Esophagus squamous epithelium (tissue), 5 donors: Measurements from ENCODE around the gene PDE7B. TPM values are rescaled to one million over a fixed set of nuclear protein-coding genes. Genes with fewer than 3 reads are reported as not detected.

Experiments
- DNase-seq: peaks from one replicate; lab custom pipeline; 2025; lab: John Stamatoyannopoulos, UW
- H3K27ac ChIP-seq, 4 donors: fragments of 200-600 bp; sonication (generic); one replicate each; pipeline ENCODE4 v1.5.1; 2016 to 2019; ENCODE audit warnings: mild to moderate bottlenecking in 1 of 4
- H3K27me3 ChIP-seq, 4 donors: fragments of 200-600 bp; sonication (generic); 1 replicate in 3 of 4; 2 replicates in 1 of 4; pipeline versions ENCODE4 v1.5.1 to v1.6.0; 2017 to 2021; ENCODE audit warnings: antibody characterized with exemption in 1 of 4
- H3K36me3 ChIP-seq, 3 donors: fragments of 200-600 bp; sonication (generic); one replicate each; pipeline ENCODE4 v1.5.1; 2016 to 2019
- H3K4me1 ChIP-seq, 3 donors: fragments of 200-600 bp; sonication (generic); one replicate each; pipeline ENCODE4 v1.5.1; 2017 to 2019
- H3K4me3 ChIP-seq, 4 donors: fragments of 200-600 bp; sonication (generic); 1 replicate in 3 of 4; 2 replicates in 1 of 4; pipeline ENCODE4 v1.5.1; 2016 to 2019; ENCODE audit warnings: mild to moderate bottlenecking in 2 of 4, moderate library complexity in 1 of 4
- H3K9me3 ChIP-seq, 3 donors: fragments of 200-600 bp; sonication (generic); one replicate each; pipeline ENCODE4 v1.5.1; 2016 to 2019
- POLR2A ChIP-seq, 4 donors: fragments of 450-650 bp; IDR thresholded peaks; one replicate each; pipeline ENCODE4 v1.6.1; 2017; ENCODE audit warnings: antibody characterized with exemption in 4 of 4, mild to moderate bottlenecking in 4 of 4, moderate library complexity in 3 of 4
- WGBS, 2 donors: methylation state at CpG; one replicate each; pipeline ENCODE4 v1.1.5; 2018; 5-methylcytosine and 5-hydroxymethylcytosine counted together
- intact Hi-C: fragments of 100-400 bp; cut with DNase I; formaldehyde crosslinking; loops from one replicate; pipeline ENCODE4 v1.15.0; 2022
- total RNA-seq, 4 donors: library from RNA; depleted of rRNA; stranded (reverse); fragments of >200 nt; gene quantifications; one replicate each; pipeline ENCODE4 v1.1.0, GENCODE V29; 2016
- TF ChIP-seq, protein P1 (sequence below), 6 experiments: fragments of 450-650 bp in 4 of 6; fragments of 200-600 bp in 2 of 6; sonication (generic) in 2 of 6; IDR thresholded peaks; one replicate each; pipeline ENCODE4 v1.5.1; 2016 to 2019; ENCODE audit warnings: antibody characterized with exemption in 6 of 6, mild to moderate bottlenecking in 4 of 6, moderate library complexity in 4 of 6
- donor health status: DM: yes; HTN: yes; CAD: no.

PDE7B gene
- total RNA-seq, 4 donors from 2014 or later: 0.08 to 6.1 (median 0.47) TPM

GRCh38 chr6:135830452-135830881, 21.0 kb upstream of the PDE7B start:
- Histone ChIP-seq H3K27ac (no peak overlapping the region), H3K9me3 (no peaks in the 10 kb centered on the region), H3K4me1 (no peaks in the 10 kb centered on the region), H3K4me3 (no peak overlapping the region), H3K36me3 (no peaks in the 10 kb centered on the region), H3K27me3 (no peaks in the 10 kb centered on the region)
- no peak for DNase-seq
- no peak for TF ChIP-seq POLR2A (IDR thresholded peaks at IDR 0.05)
- TF ChIP-seq, protein P1, sequence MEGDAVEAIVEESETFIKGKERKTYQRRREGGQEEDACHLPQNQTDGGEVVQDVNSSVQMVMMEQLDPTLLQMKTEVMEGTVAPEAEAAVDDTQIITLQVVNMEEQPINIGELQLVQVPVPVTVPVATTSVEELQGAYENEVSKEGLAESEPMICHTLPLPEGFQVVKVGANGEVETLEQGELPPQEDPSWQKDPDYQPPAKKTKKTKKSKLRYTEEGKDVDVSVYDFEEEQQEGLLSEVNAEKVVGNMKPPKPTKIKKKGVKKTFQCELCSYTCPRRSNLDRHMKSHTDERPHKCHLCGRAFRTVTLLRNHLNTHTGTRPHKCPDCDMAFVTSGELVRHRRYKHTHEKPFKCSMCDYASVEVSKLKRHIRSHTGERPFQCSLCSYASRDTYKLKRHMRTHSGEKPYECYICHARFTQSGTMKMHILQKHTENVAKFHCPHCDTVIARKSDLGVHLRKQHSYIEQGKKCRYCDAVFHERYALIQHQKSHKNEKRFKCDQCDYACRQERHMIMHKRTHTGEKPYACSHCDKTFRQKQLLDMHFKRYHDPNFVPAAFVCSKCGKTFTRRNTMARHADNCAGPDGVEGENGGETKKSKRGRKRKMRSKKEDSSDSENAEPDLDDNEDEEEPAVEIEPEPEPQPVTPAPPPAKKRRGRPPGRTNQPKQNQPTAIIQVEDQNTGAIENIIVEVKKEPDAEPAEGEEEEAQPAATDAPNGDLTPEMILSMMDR (IDR thresholded peaks at IDR 0.05): no peak
- 77 to 88% methylated on average over 4 to 5 of the region's 5 CpGs for WGBS, 2 donors
- intact Hi-C loops: no loop called here

DNA sequence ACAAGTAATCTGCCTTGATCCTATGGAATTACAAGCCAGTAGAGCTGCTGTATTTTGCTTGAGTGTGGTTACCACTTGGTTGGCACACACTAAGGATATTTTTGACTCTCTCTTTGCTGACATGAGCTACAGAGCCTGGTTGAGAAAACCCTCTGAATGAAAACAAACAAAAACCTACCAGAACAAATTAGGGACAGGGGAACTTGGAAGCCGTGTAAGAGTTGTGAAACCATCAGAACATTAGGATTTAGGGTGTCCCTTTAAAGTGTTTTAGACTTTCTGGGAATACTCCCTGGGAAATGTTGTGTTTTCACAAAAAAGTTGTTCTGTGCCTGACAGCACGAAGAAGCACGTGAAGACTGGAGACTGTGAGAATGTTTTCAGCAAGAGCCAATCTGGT, 20.5 kb upstream of the PDE7B start:
- Histone ChIP-seq H3K4me3 (no peak overlapping the region), H3K27ac (no peak overlapping the region), H3K36me3 (no peaks in the 10 kb centered on the region), H3K4me1 (no peaks in the 10 kb centered on the region), H3K27me3 (no peaks in the 10 kb centered on the region), H3K9me3 (no peaks in the 10 kb centered on the region)
- intact Hi-C loops: no loop called here
- no peak for DNase-seq
- no peak for TF ChIP-seq POLR2A (IDR thresholded peaks at IDR 0.05)
- TF ChIP-seq, protein P1 (IDR thresholded peaks at IDR 0.05): no peak
- WGBS, 2 donors: 64 to 71% methylated on average over 3 of the region's 3 CpGs

DNA sequence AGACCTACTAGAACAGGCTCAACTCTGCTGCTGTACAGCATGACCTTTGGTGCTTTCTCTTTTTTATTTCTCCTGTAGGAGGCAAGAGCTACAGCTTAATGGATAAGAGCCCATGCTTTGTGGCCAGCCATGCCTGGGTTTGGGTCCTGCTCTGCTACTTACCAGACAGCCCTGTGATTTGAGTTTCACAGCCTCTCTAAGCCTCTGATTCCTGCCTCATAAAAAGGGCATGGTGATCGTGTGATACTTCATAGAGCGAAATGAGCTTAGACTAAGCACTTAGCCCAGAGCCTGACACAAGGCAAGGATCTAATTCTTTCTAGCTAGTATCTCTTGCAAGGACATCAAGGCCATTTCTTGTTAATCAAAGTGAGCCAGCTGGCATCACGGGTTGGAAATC, 19.3 kb upstream of the PDE7B start:
- Histone ChIP-seq H3K9me3 (no peaks in the 10 kb centered on the region), H3K27me3 (no peaks in the 10 kb centered on the region), H3K4me1 (no peaks in the 10 kb centered on the region), H3K36me3 (no peaks in the 10 kb centered on the region), H3K27ac (no peak overlapping the region), H3K4me3 (no peak overlapping the region)
- intact Hi-C loops: no loop called here
- 62 to 89% methylated on average over 1 to 3 of the region's 3 CpGs for WGBS, 2 donors
- TF ChIP-seq, protein P1 (IDR thresholded peaks at IDR 0.05): no peak
- no peak for TF ChIP-seq POLR2A (IDR thresholded peaks at IDR 0.05)
- DNase-seq: no peak

DNA sequence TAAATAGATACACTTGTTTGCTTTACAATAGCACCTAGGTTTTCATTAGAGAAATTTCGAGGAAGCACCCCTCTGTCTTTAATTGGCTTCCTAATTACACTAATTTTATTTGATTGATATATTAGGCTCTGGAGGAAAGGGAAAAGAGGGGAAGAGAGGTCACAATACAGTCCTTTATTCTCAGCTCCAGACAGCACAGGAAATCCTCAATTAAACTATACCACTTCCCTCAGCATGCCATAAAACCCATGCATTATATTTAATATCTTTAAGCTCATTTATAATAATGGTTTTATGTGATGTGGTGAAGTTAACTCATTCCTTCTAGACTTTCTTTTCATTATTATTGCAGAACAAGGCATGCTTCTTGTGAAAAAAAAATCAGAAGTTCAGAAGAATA, 17.7 kb upstream of the PDE7B start:
- no peak for DNase-seq
- no peaks in the 10 kb centered on the region for H3K4me1 ChIP-seq
- intact Hi-C loops: no loop called here
- no peak overlapping the region for H3K27ac ChIP-seq
- no peaks in the 10 kb centered on the region for H3K9me3 ChIP-seq
- H3K27me3 ChIP-seq: no peaks in the 10 kb centered on the region
- TF ChIP-seq POLR2A (IDR thresholded peaks at IDR 0.05): no peak
- TF ChIP-seq, protein P1 (IDR thresholded peaks at IDR 0.05): no peak
- no peak overlapping the region for H3K4me3 ChIP-seq
- H3K36me3 ChIP-seq: no peaks in the 10 kb centered on the region
- WGBS, 2 donors: 48 to 57% methylated on average over 1 of the region's 1 CpG

- WGBS, 2 donors: 74 to 85% methylated on average over 5 of the region's 5 CpGs
- H3K27ac ChIP-seq: no peak overlapping the region
Measured at GRCh38 chr6:135837735-135838449, 13.6 kb upstream of the PDE7B start.

More at GRCh38 chr6:135837735-135838449, 13.6 kb upstream of the PDE7B start:
- H3K9me3 ChIP-seq: no peaks in the 10 kb centered on the region
- TF ChIP-seq POLR2A (IDR thresholded peaks at IDR 0.05): no peak
- TF ChIP-seq, protein P1 (IDR thresholded peaks at IDR 0.05): no peak
- no peak overlapping the region for H3K4me3 ChIP-seq
- no peak for DNase-seq
- no peaks in the 10 kb centered on the region for H3K4me1 ChIP-seq
- no peaks in the 10 kb centered on the region for H3K27me3 ChIP-seq
- H3K36me3 ChIP-seq: no peaks in the 10 kb centered on the region
- intact Hi-C loops: no loop called here
